HS-5 (cell line): ENCODE measurements around the gene PMEPA1.

Experiments used
- DNase-seq: peaks from one replicate; pipeline ENCODE4 v3.0.0-alpha.2; 2012; ENCODE audit warnings: low read depth

The PMEPA1 gene

DNA sequence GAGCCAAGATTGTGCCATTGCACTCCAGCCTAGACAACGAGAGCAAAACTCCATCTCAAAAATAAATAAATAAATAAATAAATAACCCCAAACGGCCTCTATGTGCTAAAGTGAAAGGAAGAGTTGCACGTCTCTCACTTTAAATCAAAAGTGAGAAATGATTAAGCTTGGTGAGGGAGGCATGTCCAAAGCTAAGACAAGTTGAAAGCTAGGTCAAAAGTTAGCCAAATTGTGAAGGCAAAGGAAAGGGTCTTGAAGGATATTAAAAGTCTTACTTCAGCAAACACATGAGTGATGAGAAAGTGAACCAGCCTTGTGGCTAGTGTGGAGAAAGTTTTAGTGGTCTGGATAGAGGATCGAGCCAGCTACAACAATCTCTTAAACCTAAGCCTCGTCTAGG lies 103.9 kb downstream of the PMEPA1 start:
- DNase-seq: no peak

DNA sequence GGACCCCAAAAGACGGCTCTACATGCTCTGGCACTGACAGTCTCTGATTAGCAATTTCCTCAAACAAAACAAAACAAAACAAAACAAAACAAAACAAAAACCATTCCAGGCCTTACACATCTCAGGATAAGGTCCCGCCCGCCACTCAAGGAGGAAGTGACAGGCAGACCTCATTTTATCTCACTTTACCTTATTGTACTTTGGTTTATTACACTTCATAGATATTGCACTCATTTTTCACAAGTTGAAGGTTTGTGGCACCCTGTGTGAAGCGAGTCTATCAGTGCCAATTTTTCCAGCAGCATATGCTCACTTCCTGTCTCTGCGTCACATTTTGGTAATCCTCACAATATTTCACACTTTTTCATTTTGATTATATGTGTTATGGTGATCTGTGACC lies 104.8 kb downstream of the PMEPA1 start:
- DNase-seq: no peak

DNA sequence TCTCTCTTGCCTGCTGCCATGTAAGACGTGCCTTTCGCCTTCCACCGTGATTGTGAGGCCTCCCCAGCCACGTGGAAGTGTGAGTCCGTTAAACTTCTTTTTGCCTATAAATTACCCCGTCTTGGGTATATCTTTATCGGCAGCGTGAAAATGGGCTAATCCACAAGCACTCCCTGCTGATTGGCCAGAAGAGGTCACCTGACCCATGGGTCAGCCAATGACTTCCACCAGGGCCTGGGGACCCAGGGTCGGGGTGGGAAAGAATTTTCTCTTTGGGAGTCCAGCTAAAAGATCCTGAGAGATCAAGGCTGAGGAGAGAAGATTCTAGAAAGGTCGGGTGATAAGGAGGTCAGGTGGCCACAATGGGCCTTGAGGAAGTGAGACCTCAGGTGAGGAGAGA lies 106.7 kb downstream of the PMEPA1 start:
- no peak for DNase-seq

DNA sequence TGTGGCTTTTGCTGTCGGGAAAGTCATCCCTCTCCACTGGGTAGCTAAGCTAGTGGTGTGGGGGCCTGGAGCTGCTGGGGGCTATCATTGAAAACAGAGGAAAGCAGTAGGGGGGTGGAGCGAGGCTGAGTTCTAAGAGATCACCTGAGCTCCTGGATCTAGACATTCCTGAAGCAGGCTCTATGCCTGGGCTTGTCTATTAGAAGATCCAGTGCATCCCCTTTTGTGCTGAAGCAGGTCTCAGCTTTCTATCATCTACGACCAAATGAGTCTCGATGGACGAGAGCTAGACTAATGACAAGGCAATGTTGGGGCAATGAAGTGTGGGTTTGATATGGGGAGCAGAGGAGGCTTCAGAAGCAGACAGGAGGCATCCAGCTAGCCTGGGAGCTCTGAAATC lies 108.1 kb downstream of the PMEPA1 start:
- DNase-seq: no peak

DNA sequence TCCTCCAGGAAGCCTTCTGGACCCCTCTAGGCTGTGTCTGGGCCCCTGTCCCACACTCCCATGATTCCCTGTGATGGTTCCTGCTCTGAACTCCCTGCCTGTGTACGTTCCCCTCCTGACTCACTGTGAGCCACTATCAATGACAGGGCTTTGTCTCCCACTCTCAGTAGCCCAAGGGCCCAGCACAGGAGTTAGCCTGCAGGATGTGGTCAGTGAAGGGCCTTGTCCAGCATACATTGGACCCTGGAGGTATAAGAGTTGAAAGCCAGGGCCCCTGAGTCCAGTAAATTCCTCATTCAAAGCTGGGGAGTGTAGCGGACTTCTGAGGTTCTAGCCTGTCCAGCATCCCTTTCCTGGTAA lies 108.6 kb downstream of the PMEPA1 start:
- DNase-seq: no peak

DNA sequence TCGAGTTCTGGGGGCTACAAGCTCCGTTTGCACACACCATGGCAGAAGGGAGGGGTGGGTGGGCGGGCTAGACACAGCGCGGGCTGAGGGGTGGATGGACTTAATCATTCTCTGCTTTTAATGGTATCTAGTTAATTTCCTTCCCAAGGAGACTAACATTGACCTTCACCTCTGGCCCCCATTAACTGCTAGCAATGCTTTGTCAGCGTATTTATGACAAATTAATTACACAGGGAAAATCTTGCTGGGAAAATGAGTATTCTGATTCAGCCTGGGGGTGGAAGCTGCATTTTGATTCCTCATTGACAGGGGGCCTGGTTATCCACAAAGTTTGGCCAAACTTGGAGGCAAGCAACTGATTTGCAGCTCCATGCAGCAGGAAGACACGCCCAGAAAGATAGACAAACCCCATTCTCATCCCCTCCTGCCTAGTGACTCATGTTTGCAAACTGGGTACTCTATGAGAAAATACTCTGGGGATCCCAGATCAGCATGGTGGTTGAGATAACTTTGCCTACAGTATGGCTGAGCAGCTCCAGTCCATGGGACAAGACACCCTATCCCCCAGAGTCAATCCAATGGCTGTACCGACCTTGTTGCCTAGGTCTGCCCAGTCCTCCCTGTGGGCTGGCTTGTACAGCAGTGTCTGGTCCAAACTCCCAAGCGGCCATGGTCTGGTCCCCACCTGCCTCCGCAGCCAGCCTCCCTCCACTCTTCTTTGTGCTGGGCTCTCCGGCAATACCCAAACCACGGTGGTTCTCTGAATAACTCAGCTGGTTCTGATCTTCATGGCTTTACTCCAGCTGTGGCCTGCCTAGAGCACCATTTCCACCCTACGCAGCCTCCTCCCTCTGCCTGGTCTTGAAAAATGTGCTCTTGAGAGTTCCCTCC lies 109.2 kb downstream of the PMEPA1 start:
- no peak for DNase-seq

DNA sequence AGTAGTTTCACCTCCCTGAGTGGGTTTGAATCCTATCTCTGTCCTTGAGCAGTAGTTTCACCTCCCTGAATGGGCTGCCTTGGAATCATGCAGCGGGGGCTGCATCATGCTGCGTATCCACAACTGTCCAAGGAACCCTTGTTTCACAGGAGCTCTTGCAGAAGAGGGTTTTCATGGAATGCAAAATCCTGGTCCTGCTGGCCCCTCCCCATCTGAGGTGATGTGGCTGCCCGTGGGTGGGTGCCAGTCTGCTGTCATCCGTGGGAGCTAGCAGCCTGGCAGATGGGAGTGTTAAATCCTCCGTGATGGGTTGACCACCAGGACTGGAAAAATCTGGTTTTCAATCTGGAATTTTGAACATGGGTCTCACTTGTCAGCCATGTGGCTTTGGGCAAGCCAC lies 111.3 kb downstream of the PMEPA1 start:
- no peak for DNase-seq
